GM19395 (cell line): ENCODE results near the gene ZBTB3.
"Not testable (repeated sequence)": the region's sequence is repeated elsewhere in the genome, so short reads cannot be mapped to it uniquely, and the experiment has no call there.

Experiments used
- ATAC-seq: cut with Tn5 transposase; IDR thresholded peaks from one replicate; pipeline ENCODE4 v1.9.1; 2021; ENCODE audit warnings: mild to moderate bottlenecking, moderate library complexity; ENCODE audit not compliant: unreplicated experiment

The ZBTB3 gene

DNA sequence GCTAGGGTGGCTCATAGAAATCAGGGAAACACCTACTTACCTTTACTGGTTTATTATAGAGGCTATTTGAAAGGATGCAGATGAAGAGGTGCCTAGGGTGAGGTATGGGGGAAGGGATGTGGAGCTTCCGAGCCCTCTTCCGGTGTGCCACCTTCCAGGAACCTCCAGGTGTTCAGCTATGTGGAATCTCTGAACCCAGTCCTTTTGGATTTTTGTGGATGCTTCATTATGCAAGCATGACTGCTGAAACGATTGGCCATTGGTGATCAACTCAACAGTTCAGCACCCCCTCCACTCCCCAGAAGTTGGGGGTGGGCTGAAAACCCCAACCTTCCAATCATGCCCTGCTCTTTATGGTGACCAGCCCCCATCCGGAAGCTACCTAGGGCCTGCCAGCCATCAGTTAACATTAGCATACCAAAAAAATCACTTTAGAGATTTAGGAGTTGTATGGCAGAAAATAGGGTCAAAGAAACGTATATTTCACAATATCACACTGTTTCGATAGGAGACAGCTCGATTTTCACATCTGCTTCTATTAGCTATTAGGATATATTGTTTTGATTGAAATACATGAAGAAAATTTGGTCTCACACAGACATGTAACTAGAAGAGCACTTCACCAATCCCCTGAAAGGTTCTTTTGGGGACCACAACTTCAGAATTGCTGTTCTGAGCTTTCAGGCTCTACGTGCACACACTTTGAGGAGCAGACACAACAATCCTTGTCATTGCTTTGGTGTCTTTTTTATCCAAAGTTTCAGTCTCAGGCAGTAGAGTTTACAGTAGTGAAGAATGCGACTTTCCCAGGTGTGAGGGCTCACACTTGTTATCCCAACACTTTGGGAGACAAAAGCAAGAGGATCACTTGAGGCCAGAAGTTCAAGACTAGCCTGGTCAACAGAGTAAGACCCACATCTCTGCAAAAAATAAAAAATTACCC is 4.2 kb upstream of the ZBTB3 start:
- no peak for ATAC-seq

DNA sequence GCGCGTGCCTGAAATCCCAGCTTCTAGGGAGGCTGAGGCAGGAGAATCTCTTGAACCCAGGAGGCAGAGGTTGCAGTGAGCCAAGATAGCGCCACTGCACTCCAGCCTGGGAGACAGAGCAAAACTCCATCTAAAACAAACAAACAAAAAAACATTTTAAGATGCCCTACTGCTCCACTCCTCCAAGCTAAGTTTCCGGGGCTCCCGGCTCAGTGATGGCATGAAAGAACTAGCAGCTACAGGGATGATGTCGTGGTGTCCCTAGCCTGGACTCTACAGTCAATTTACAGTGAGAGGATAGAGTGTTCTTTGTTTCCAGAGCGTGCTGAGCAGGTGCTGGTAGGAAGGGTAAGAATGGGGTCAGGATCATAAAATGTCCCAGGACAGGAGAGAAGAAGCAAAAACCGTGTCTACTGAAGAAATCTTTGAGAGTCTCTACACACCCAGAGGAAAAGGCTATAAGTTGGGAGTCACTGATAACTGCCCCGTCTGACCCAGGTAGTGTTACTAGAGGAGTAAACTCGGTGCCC is 1.2 kb upstream of the ZBTB3 start:
- no peak for ATAC-seq

DNA sequence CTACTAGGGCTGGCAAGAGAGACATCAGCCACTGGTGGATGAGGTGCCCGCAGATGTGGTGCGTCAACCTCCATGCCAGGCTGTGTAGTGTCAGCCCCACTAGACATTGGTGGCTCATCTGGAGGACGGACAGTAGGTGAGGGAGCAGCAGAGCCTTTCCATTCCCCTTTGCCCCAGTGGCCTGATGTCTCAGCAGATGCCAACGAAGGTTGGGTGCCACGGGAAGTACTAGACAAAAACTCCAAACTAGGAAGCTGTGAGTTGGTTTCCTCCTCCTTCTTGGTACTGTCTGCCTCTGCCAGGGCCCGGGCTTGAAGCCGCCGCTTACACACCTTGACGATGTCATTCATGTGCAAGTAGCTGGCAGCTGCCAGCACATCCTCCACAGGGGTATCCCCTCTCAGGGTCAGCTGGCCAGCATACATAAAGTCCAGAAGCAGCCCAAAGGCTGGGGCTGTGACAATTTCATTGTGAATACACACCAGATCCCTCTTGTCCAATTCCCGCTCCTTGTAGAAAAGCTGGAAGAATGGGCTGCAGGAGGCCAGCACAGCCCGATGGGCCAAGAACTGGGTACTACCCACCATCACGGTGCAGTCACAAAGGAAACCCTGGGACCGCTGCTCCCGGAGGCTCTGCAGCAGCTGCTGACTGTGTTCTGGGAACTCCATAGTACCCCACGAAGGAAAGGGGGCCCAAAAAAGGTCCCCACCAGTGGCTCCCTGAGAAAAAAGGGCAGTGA is 795 bp downstream of the ZBTB3 start:
- ATAC-seq = peak; percentile 1

DNA sequence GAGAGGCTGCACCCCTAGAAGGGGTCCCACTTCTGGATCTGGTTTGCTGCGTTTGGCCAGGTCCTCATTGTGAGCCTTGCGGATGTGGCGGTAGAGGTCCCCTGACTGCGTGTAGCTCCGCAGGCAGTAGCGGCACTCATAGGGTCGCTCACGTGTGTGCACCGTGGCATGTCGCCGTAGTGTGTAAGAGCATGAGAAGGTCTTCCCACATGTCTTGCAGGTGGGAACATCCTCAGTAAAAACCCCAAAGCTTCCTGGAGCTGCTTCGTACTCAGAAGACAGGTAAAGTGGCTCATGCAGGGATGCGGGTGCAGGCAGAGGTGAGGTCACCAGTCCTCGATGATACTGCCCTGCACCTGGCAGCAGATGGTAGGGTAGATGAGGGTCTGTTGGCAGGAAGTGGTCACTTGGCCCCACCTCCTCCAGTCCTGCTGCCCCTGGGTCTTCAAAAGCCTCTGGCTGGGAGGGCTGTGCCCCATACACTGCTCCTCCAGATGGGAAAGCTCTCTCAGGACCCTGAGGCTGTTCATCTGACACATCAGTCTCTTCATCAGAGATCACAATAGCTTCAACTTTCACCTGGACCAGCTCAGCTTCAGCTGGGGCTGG is 1.7 kb downstream of the ZBTB3 start:
- ATAC-seq = no peak

DNA sequence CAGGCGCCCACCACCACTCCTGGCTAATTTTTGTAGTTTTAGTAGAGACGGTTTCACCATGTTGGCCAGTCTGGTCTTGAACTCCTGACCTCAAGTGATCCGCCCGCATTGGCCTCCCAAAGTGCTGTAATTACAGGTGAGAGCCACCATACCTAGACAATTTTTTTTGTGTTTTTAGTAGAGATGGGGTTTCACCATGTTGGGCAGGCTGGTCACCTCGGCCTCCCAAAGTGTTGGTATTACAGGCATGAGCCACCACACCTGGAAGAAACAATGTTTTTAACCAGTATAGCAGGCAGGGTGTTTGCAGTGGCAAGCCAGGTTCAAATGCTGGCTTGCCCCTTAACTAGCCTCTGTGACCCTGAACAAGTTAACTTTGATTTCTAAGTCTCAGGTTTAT is 4.0 kb downstream of the ZBTB3 start:
- ATAC-seq = not testable (repeated sequence)

DNA sequence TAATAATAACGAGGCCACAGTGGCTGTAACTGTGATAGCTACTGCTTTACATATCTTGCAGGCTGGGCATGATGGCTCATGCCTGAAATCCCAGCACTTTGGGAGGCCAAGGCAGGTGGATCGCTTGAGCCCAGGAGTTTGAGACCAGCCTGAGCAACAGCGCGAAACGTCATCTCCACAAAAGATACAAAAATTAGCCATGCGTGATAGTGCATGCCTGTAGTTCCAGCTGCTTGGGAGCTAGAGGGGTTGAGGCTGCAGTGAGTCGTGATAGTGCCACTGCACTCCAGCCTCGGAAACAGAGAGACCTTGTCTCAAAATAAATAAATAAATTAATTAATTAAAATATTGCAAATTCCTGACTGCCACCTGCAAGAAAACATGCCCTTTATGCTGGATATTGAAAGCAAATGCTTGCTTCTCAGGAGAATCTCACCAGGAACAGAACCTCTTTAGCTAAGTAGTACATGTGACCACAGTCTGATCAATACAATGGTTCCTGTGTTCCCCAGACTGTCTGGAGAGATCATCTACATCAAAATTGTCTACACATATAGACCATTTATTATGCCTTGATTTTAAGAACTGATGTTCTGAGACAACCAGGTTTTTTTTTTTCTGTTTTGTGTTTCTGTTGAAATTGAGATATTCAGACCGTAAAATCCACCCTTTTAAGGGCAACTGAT is 6.3 kb downstream of the ZBTB3 start:
- no peak for ATAC-seq

DNA sequence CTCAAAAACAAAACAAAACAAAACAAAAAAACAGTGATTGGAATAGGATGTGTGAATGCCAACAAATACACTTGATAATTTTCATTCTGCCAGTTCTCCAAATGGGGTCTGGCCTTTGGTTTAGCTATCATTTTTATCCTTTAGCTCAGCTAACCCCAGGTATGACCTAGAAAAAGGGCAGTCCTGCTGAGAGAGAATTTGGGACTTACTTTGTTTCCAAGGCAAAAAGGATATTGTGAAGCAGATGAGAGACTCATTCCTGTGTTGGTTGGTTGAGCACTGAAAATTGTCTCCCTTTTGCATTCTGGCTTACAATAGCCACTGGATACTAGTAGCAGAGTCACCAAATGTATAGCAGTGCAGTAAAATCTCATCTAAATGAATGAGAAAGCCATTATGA is 16.8 kb downstream of the ZBTB3 start:
- no peak for ATAC-seq

DNA sequence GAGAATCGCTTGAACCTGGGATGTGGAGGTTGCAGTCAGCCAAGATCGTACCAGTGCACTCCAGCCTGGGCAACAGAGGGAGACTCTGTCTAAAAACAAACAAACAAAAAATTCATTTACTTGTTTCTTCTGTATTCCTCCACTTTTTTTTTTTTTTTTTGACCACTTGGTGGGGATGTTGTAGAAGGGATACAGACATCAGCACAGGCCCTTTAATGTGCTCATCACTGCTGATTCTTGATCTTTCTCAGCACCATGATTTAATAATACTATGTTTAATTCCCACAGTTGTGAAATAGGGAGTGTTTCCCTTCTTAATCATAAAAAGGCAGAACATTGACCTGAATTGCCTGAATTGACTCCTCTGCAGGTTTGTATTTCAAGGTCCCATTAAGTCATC is 21.1 kb downstream of the ZBTB3 start:
- no peak for ATAC-seq

DNA sequence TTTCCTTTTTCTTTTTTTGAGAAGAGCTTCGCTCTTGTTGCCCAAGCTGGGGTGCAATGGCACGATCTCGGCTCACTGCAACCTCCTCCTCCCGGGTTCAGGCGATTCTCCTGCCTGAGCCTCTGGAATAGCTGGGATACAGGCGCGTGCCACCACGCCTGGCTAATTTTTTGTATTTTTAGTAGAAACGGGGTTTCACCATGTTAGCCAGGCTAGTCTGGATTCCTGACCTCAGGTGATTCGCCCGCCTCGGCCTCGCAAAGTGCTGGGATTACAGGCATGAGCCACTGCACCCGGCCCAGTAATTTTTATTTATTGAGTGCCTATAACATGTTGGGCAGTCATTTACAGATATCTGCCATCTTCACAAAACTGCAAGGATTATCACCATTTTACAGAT is 23.9 kb downstream of the ZBTB3 start:
- ATAC-seq = not testable (repeated sequence)

DNA sequence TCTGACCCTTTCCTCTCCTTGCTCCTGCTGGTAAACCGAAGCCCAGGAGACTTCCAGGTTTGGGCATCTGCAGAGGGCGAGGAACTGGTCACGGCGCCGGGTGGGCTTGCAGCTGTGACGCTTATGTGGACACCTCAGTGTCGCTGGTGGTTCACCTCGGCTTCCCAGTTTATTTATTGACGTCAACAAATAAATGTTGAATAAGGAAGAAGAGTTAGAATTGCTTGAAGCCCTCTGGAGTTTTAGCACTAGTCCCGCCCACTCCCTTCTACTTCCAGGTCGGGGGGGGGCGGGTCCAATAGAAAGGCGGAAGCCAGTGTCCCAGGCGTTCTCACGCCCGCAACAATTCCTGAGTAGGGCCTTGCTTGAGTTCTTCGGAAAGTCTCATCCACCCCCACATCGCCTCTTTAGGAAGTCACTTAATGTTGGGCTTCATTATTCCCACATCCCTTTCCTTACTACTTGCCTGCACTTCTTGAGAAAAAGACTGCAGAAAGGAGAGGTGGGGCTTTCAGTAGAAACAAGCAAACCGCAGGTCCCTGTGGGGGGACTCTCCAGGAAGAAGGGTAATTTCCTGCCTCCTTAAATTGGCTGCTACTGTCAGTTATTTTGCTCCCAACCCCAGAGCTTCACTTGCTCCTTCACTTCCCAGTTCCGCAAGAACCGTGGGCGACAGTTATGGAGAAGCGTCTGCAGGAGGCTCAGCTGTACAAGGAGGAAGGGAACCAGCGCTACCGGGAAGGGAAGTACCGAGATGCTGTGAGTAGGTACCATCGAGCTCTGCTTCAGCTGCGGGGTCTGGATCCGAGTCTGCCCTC is 25.6 kb downstream of the ZBTB3 start, which contains the start of gene TTC9C:
TSS of gene TTC9C (plus strand) at position 316 of the 818 bp plus-strand sequence. CDS start at position 679, 363 bp downstream.
- ATAC-seq = peak; percentile 31

DNA sequence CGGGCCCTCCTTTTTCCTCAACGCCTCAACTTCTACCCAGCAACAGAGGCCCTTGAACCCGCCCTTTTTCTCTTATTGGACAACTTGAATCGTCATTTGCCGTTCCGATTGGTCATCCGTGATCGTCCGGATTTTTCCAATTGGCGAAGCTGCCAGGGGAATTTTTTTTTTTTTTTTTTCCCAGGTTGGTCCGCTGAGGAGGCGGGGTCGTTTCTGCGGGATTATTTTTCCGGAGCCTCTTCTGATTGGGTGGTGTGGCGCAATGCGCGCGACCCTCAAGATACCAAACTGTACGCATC is 26.1 kb downstream of the ZBTB3 start:
- peak; percentile 66 for ATAC-seq

DNA sequence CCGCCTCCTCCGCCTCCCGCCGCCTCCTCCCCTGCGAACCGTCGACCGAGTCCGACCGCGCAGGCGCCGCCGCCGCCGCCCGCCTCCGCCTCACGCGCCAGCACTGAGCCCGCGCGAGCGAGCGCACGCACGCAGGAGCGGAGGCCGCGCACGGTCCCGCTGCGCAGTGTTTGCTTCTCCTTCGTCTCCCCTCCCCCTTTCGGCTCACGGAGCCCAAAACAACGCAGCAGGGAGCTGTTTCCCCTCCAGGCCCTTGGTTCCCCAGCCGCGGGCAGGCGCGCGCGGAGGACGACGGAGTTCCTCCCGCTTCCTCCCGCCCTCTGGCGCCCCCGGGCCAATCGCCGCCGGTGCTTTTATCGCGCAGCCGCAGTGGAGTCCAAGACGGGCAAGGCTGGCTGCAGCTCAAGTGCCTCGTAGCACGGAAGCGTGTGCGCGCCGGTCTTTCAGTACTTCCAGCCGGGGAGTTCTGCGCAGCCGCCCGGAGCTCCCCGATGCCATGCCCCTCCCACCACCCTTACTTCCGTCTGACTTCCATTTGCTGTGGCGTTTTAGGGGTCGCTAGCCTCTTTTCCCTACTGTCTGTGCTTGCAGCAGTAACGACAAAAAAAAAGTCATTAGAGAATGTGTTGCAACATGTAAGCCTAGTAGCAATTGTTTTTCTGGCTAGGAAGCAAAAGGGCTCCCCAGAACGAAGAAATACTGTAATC is 26.6 kb downstream of the ZBTB3 start, which contains the start of gene HNRNPUL2:
TSS of gene HNRNPUL2 (minus strand) at position 293 of the 707 bp plus-strand sequence. CDS start 301 bp downstream, outside the sequence.
- ATAC-seq = peak; percentile 69

DNA sequence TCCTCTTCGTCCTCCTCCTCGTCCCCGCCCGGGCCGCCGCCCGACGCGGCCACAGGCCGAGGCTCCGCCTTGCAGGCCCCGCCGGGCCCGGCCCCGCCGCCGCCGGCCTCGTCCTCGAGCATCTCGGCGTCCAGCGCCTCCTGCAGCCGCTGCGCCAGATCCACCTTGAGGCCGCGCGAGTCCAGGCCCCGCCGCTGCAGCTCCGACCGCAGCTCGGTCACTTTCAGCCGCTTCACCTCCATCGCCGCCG is 27.1 kb downstream of the ZBTB3 start:
- ATAC-seq = no peak

DNA sequence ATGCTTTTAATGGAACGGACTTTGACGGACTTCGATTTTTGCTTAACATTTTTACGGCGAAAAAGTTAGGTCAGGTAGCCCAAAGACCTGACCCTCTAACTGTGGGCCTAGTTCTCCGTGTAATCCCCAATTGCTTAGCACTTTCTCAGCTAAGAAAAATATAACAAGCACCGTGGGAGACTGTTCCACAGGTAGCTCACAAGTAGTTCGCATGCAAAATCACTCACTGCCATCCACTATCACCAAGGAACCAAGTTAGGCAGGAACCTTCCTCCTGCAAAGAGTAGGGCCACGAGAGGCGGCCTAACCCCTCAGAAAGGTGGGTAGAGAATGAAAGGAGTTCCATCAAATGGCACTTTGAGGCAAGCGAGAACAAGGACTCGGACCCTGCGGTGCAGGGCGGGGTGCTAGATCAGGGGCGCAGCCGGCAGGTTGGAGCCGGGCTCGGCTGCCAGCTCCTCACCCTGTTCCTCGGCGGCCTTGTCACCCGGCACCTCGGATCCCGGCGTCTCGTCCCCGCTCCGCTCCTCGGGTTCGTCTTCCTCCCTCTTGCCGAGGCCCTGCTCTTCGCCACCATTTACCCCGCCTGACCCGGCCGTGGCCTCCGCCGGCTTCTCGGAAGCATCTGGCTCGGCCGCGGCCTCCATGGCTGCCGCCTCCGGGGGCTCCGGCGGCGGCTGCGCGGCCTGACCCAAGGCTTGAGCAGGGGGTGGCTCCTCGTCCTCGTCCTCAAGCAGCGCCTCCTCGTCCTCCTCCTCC is 27.6 kb downstream of the ZBTB3 start:
- ATAC-seq = peak; percentile 1

DNA sequence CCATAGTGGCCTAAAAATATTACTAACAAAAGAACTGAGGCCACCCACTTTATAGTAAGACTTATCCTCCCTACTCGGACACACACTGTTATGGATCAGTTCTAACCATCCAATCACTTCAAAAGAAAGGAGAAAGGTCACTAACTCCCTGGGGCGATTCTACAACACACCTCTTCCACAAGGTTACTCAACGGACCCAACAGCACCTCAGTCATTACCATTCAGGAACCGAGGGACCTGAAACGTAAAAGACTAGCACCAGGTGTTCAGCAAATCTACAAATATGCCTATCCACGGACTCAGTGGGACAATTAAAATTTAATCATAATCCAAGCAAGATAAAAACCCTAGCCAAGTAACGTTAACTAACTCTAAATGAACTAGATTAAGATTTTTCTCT is 28.3 kb downstream of the ZBTB3 start:
- no peak for ATAC-seq

DNA sequence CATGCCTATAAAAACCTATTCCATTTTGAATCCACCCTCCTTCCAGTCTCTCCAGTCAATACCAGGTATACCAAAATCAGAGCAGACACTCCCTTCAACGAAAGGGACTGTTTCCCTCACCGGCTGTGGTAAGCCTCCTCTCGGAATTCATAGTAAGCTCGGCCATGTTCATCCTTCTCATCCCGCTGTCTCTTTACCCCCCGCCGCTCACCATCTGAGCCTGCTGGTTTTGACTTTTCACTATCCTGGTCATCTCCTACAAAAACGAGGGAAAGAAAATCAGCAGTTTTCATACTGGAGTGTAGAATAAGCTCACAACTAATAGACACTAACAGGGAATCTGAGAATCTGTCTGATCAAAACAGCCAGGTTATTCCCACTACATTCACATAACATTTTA is 29.8 kb downstream of the ZBTB3 start:
- no peak for ATAC-seq

DNA sequence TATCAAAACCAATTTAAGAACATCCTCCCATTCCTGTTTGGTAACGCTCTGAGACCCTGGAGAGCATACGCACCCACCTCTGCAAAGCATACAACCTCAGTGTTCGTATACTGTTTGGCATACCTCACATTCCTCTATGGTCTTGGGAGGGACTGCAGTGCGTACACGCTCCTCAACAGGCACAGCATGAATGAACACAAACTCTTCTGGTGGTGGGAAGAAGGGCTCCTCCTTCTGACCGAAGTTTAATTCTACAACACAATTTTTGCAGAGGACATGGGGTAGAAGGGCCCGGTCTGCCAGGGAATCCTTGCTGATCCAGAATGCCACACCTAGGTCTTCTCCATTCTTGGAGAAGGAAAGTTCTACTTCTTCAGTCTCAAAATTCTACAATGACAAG is 32.0 kb downstream of the ZBTB3 start:
- ATAC-seq = no peak

DNA sequence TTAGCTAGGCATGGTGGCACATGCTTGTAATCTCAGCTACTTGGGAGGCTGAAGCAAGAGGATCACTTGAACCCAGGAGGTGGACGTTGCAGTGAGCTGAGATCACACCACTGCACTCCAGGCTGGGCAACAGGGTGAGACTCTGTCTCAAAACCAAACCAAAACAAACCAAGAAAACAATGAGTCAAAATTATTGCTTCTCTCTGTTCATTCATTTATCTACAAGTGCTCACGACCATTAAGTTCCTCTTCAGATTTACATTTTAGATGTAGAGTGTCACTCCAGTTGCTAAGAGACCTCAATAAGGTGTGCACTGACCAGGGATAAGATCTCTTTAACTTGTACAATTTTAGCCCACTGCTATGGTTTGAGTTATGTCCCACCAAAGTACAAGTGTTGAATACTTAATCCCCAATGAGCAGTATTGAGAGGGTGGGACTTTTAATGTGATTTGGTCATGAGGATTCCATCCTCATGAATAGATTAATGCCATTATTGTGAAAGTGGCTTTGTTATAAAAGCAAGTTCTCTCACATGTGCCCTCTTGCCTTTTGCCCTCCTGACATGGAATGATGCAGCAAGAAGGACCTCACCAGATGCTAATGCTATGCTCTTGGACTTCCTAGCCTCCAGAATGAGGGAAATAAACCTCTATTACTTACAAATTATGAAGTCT is 34.5 kb downstream of the ZBTB3 start:
- no peak for ATAC-seq
